ENCODE results near the gene SDHD. TPM values are rescaled to one million over a fixed set of nuclear protein-coding genes. Genes with fewer than 3 reads are reported as not detected.

Gene SDHD
- total and polyA plus RNA-seq, 12 donors = 121 to 330 (median 266) TPM

- ATAC-seq (no peak), DNase-seq (no peak)
- 91 to 96% methylated on average over 6 of the region's 6 CpGs for WGBS, 2 donors
- H3K4me1 ChIP-seq = peaks cover 0 to 12% (median 0%) of the 10 kb centered on the region in 9 donors
- no peaks in the 10 kb centered on the region for H3K9me3 ChIP-seq
- intact Hi-C loops (cut with DNase I) = no loop called here
- H3K27ac ChIP-seq = peak overlapping the region in 1 of 10 donors; percentile 44
- TF ChIP-seq CTCF (IDR thresholded peaks at IDR 0.05) = no peak
- H3K36me3 ChIP-seq = peaks cover 0 to 22% (median 0%) of the 10 kb centered on the region in 9 donors
- peak overlapping the region in 1 of 10 donors; percentile 18 for H3K4me3 ChIP-seq
- no peaks in the 10 kb centered on the region for H3K27me3 ChIP-seq
Observed at GRCh38 chr11:112103446-112103845, 16.8 kb downstream of the SDHD start.

GRCh38 chr11:112106070-112106469 is 19.4 kb downstream of the SDHD start:
- intact Hi-C loops (cut with DNase I) = no loop called here
- Histone ChIP-seq H3K36me3 (peaks cover 0 to 6% (median 0%) of the 10 kb centered on the region in 9 donors), H3K27me3 (no peaks in the 10 kb centered on the region), H3K27ac (no peak overlapping the region), H3K9me3 (peaks cover 0 to 7% (median 0%) of the 10 kb centered on the region in 11 donors), H3K4me3 (no peak overlapping the region), H3K4me1 (peaks cover 0 to 5% (median 0%) of the 10 kb centered on the region in 9 donors)
- ATAC-seq (no peak), DNase-seq (no peak)
- no peak for TF ChIP-seq CTCF (IDR thresholded peaks at IDR 0.05)
- 96 to 97% methylated on average over 8 of the region's 8 CpGs for WGBS, 2 donors

- no peak for DNase-seq
- H3K36me3 ChIP-seq = peaks cover 0 to under 1% (median 0%) of the 10 kb centered on the region in 9 donors
- peak in 6 of 8 donors; percentile 42 to 74 (median 72) for ATAC-seq
- peaks cover 0 to 6% (median 0%) of the 10 kb centered on the region in 9 donors for H3K4me1 ChIP-seq
- peaks cover 0 to 7% (median 0%) of the 10 kb centered on the region in 11 donors for H3K9me3 ChIP-seq
- H3K4me3 ChIP-seq = peak overlapping the region in 1 of 10 donors; percentile 10
- no peaks in the 10 kb centered on the region for H3K27me3 ChIP-seq
- intact Hi-C loops (cut with DNase I) = loop anchor here in 8 of 10 donors (1.0 to 10.0 kb wide), 8 partner anchors 33 to 169 kb away; partner anchors contain the start of gene BCO2 (in 4 of the 8)
- WGBS, 2 donors = 61% methylated on average over 6 of the region's 6 CpGs
- TF ChIP-seq CTCF (IDR thresholded peaks at IDR 0.05) = peak; percentile 40 to 79 (median 65)
- H3K27ac ChIP-seq = peak overlapping the region in 1 of 10 donors; percentile 11
Observed at GRCh38 chr11:112113539-112114457, 27.1 kb downstream of the SDHD start.

GRCh38 chr11:112114460-112114859 is 27.8 kb downstream of the SDHD start:
- DNase-seq (no peak), ATAC-seq (no peak)
- no peak overlapping the region for H3K27ac ChIP-seq
- peaks cover 0 to 7% (median 0%) of the 10 kb centered on the region in 9 donors for H3K36me3 ChIP-seq
- intact Hi-C loops (cut with DNase I) = loop anchor here in 7 of 10 donors (1.0 to 10.0 kb wide), 7 partner anchors 32 to 168 kb away; partner anchors contain the start of gene BCO2 (in 2 of the 7)
- H3K4me3 ChIP-seq = no peak overlapping the region
- WGBS, 2 donors = 89 to 94% methylated on average over 2 of the region's 2 CpGs
- peaks cover 0 to 6% (median 0%) of the 10 kb centered on the region in 9 donors for H3K4me1 ChIP-seq
- TF ChIP-seq CTCF (IDR thresholded peaks at IDR 0.05) = no peak
- no peaks in the 10 kb centered on the region for H3K27me3 ChIP-seq
- H3K9me3 ChIP-seq = peaks cover 0 to 7% (median 0%) of the 10 kb centered on the region in 11 donors
